K562 (cell line): ENCODE data around the gene SUSD3. TPM values are rescaled to one million over a fixed set of nuclear protein-coding genes. Genes with fewer than 3 reads are reported as not detected.

Source experiments
- ASH1L ChIP-seq: fragments of 450-650 bp; IDR thresholded peaks from 2 replicates; pipeline ENCODE4 v1.6.1; 2018; ENCODE audit warnings: borderline replicate concordance, mild to moderate bottlenecking, low read depth; ENCODE audit not compliant: partially characterized antibody
- BRCA1 ChIP-seq, 2 experiments: fragments of 450-650 bp in 1 of 2; sonication (generic) in 1 of 2; formaldehyde crosslinking in 1 of 2; IDR thresholded peaks; 2 replicates each; pipeline versions ENCODE4 v1.5.0 to v1.6.1; 2017 to 2020; ENCODE audit warnings: mild to moderate bottlenecking in 1 of 2, missing genetic modification reagents in 1 of 2
- ERF ChIP-seq: fragments of 450-650 bp; formaldehyde crosslinking; IDR thresholded peaks from 2 replicates; pipeline ENCODE4 v1.4.0; 2020; ENCODE audit warnings: mild to moderate bottlenecking, mixed read lengths
- ETS2 ChIP-seq: IDR thresholded peaks from 2 replicates; pipeline ENCODE4 v1.6.1; 2016; ENCODE audit warnings: borderline replicate concordance, missing genetic modification characterization, mild to moderate bottlenecking, moderate library complexity, missing compliant biosample characterization; ENCODE audit not compliant: poor library complexity, severe bottlenecking
- ETV1 ChIP-seq: fragments of 450-650 bp; conservative IDR thresholded peaks from 2 replicates; pipeline ENCODE4 v1.6.1; 2016; ENCODE audit warnings: missing genetic modification characterization, control low read depth, low read depth, missing compliant biosample characterization
- GABPB1 ChIP-seq: sonication (generic); formaldehyde crosslinking; IDR thresholded peaks from 2 replicates; pipeline ENCODE4 v1.8.0; 2022; ENCODE audit warnings: mild to moderate bottlenecking, missing genetic modification reagents
- GABPB2 ChIP-seq: fragments of 250-450 bp; sonication (Bioruptor Pico); conservative IDR thresholded peaks from 2 replicates; pipeline ENCODE4 v1.5.1; 2021; ENCODE audit warnings: mild to moderate bottlenecking
- JUNB ChIP-seq: fragments of 450-650 bp; formaldehyde crosslinking; conservative IDR thresholded peaks from 2 replicates; pipeline ENCODE4 v1.4.0; 2020; ENCODE audit warnings: mild to moderate bottlenecking
- MAFF ChIP-seq: IDR thresholded peaks from 2 replicates; pipeline ENCODE4 v1.6.1; 2012; ENCODE audit warnings: low read length, improper control_type of control experiment
- MAZ ChIP-seq, 2 experiments: fragments of 450-650 bp in 1 of 2; sonication (generic) in 1 of 2; formaldehyde crosslinking; IDR thresholded peaks in 1 of 2; conservative IDR thresholded peaks in 1 of 2; 2 replicates each; pipeline versions ENCODE4 v1.4.0 to v1.5.0; 2020; ENCODE audit warnings: mild to moderate bottlenecking in 1 of 2, missing genetic modification reagents in 1 of 2
- MBD2 ChIP-seq: sonication (generic); IDR thresholded peaks from 2 replicates; pipeline ENCODE4 v1.6.1; 2016; ENCODE audit warnings: low read depth, borderline replicate concordance
- MEF2A ChIP-seq: IDR thresholded peaks from 2 replicates; pipeline ENCODE4 v1.6.1; 2011; ENCODE audit warnings: low read depth, mild to moderate bottlenecking, low read length, moderate library complexity; ENCODE audit not compliant: control insufficient read depth
- PTRF ChIP-seq: fragments of 450-650 bp; IDR thresholded peaks from 2 replicates; pipeline ENCODE4 v1.6.1; 2016; ENCODE audit warnings: mild to moderate bottlenecking, missing genetic modification characterization, missing compliant biosample characterization
- RBM14 ChIP-seq: fragments of 200-400 bp; formaldehyde crosslinking; IDR thresholded peaks from 2 replicates; pipeline ENCODE4 v1.6.1; 2018; ENCODE audit warnings: low read depth, mild to moderate bottlenecking, low read length, moderate library complexity, borderline replicate concordance; ENCODE audit not compliant: insufficient read depth
- RBM34 ChIP-seq: fragments of 200-400 bp; formaldehyde crosslinking; IDR thresholded peaks from 2 replicates; pipeline ENCODE4 v1.6.1; 2018; ENCODE audit warnings: low read length, borderline replicate concordance; ENCODE audit not compliant: insufficient read depth
- SIN3A ChIP-seq, 2 experiments: fragments of 150-350 bp in 1 of 2; IDR thresholded peaks; 2 replicates each; pipeline ENCODE4 v1.6.1; 2011 to 2016; ENCODE audit warnings: borderline replicate concordance in 2 of 2, low read depth in 2 of 2, low read length in 2 of 2, mild to moderate bottlenecking in 2 of 2, moderate library complexity in 2 of 2; ENCODE audit not compliant: control insufficient read depth in 1 of 2
- TEAD1 ChIP-seq, 2 experiments: fragments of 450-650 bp in 1 of 2; sonication (generic) in 1 of 2; formaldehyde crosslinking; IDR thresholded peaks; 2 replicates each; pipeline versions ENCODE4 v1.4.0 to v1.8.0; 2020 to 2022; ENCODE audit warnings: mild to moderate bottlenecking in 2 of 2, missing genetic modification reagents in 1 of 2
- ZBTB7A ChIP-seq: IDR thresholded peaks from 2 replicates; pipeline ENCODE4 v1.6.1; 2011; ENCODE audit warnings: low read depth, mild to moderate bottlenecking, low read length, moderate library complexity, borderline replicate concordance; ENCODE audit not compliant: control insufficient read depth
- ZC3H11A ChIP-seq: IDR thresholded peaks from 2 replicates; pipeline ENCODE4 v1.6.1; 2012; ENCODE audit warnings: low read depth, low read length, improper control_type of control experiment
- ZKSCAN3 ChIP-seq: fragments of 250-450 bp; sonication (Bioruptor Pico); IDR thresholded peaks from 2 replicates; pipeline ENCODE4 v1.4.0; 2020
- ZNF212 ChIP-seq: fragments of 450-650 bp; formaldehyde crosslinking; IDR thresholded peaks from 2 replicates; pipeline ENCODE4 v1.4.0; 2020; ENCODE audit warnings: mild to moderate bottlenecking
- ZNF408 ChIP-seq: fragments of 250-450 bp; sonication (Bioruptor Pico); IDR thresholded peaks from 2 replicates; pipeline ENCODE4 v1.4.0; 2020; ENCODE audit warnings: low read depth, mild to moderate bottlenecking, moderate library complexity
- ZNF609 ChIP-seq: sonication (generic); formaldehyde crosslinking; IDR thresholded peaks from 2 replicates; pipeline ENCODE4 v1.8.1; 2023; ENCODE audit warnings: missing genetic modification reagents, mild to moderate bottlenecking, borderline replicate concordance
- ZSCAN29 ChIP-seq: fragments of 450-650 bp; IDR thresholded peaks from 2 replicates; pipeline ENCODE4 v1.6.1; 2017
- ZZZ3 ChIP-seq: fragments of 450-650 bp; IDR thresholded peaks from 2 replicates; pipeline ENCODE4 v1.6.1; 2016; ENCODE audit warnings: antibody characterized with exemption, mild to moderate bottlenecking, moderate library complexity
- polyA plus RNA-seq, 8 experiments: library from polyadenylated mRNA; depleted of rRNA in 4 of 8; stranded (reverse) in 5 of 8; unstranded in 3 of 8; fragments of >200 nt; fragmentation: Nextera tagmentation in 2 of 8; fragmentation: Illumina TruSeq in 1 of 8; extraction: Ambion mirVana in 2 of 8; extraction: Trizol in 1 of 8; gene quantifications; 2 replicates each; pipeline versions ENCODE4 v1.2.1 to v1.2.3, GENCODE V29; 2011 to 2014; ENCODE audit warnings: inconsistent platforms in 1 of 8, missing spikeins in 1 of 8
- total RNA-seq, 7 experiments: library from RNA; depleted of rRNA in 6 of 7; stranded (reverse); fragments of >200 nt in 6 of 7; fragmentation: Illumina TruSeq in 2 of 7; extraction: Trizol in 2 of 7; gene quantifications; 2 replicates each; pipeline versions ENCODE4 v1.2.1 to v1.2.3, GENCODE V29; 2011 to 2021; ENCODE audit warnings: low replicate concordance in 1 of 7

The SUSD3 gene
- total and polyA plus RNA-seq, 9 of the 15 experiments (the other 6 are each of a cell fraction or from before 2014, with no cell fraction given): 1.3 to 21.7 (median 11.4) TPM

GRCh38 chr9:93071464-93071863 is 13.0 kb downstream of the SUSD3 start (continued):
- TF ChIP-seq TEAD1 (CRISPR knock-in tag; IDR thresholded peaks at IDR 0.05): no peak
- TF ChIP-seq PTRF (tag): no peak
- no peak for TF ChIP-seq GABPB2 (CRISPR knock-in tag)
- no peak for TF ChIP-seq ASH1L
- no peak for TF ChIP-seq ZZZ3
- no peak for TF ChIP-seq ZNF212 (CRISPR knock-in tag)
- no peak for TF ChIP-seq RBM14
- TF ChIP-seq ZSCAN29: no peak
- no peak for TF ChIP-seq ZNF609 (CRISPR knock-in tag)
- TF ChIP-seq ERF (CRISPR knock-in tag): no peak
- no peak for TF ChIP-seq MAZ (CRISPR knock-in tag; conservative IDR thresholded peaks at IDR 0.05 in 1 of 2, IDR thresholded peaks at IDR 0.05 in 1 of 2)
- TF ChIP-seq RBM34: no peak
- no peak for TF ChIP-seq ZC3H11A
- TF ChIP-seq ZKSCAN3: no peak
- TF ChIP-seq MAFF: peak; percentile 72
- no peak for TF ChIP-seq ETS2
- no peak for TF ChIP-seq ZBTB7A
- TF ChIP-seq ETV1 (tag): no peak
- no peak for TF ChIP-seq MEF2A
- no peak for TF ChIP-seq SIN3A (IDR thresholded peaks at IDR 0.05; ENCODE audit: borderline replicate concordance in 2 of 2, control insufficient read depth in 1 of 2, low read depth in 2 of 2, low read length in 2 of 2)
- TF ChIP-seq ZNF408 (CRISPR knock-in tag): no peak
- TF ChIP-seq MBD2: peak; percentile 87
- TF ChIP-seq GABPB1 (CRISPR knock-in tag): no peak
- TF ChIP-seq JUNB (CRISPR knock-in tag): no peak
- no peak for TF ChIP-seq BRCA1 (IDR thresholded peaks at IDR 0.05)
- TF ChIP-seq BRCA1 (CRISPR knock-in tag; IDR thresholded peaks at IDR 0.05): no peak
